ENCODE measurements around the gene C1orf198. TPM values are rescaled to one million over a fixed set of nuclear protein-coding genes. Genes with fewer than 3 reads are reported as not detected.
"Not testable (repeated sequence)": the region's sequence is repeated elsewhere in the genome, so short reads cannot be mapped to it uniquely, and the experiment has no call there.

The C1orf198 gene
- total RNA-seq, 4 donors from 2014 or later, result 87.8 to 142 (median 124) TPM

DNA sequence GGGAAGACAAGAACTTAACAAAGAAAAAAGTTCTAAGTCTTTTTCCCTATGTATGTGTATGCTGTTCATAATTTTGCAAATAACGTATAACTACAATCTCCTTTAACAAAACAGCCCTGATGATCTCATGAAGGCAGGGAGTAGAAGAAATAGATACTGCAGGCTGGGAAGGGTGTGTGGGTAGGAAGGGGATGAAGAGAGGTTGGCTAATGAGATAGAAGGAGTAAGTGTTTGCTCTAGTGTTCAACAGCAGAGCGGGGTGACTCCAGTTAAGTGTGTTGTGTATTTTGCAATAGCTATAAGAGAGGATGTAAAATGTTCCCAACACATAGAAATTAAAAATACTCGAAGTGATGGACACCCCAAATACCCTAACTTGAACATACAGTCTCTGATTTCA, 20.1 kb downstream of the C1orf198 start:
- peaks cover 45 to 56% of the 10 kb centered on the region in 2 donors for H3K4me1 ChIP-seq
- no peak overlapping the region for H3K4me3 ChIP-seq (replicated peaks in 1 of 3)
- DNase-seq, result no peak
- 73 to 74% methylated on average over 3 of the region's 3 CpGs for WGBS, 2 donors
- peak overlapping the region; percentile 91 to 99 (median 93) for H3K27ac ChIP-seq
- intact Hi-C loops (cut with DNase I), result no loop called here
- no peaks in the 10 kb centered on the region for H3K27me3 ChIP-seq
- H3K9me3 ChIP-seq, result no peaks in the 10 kb centered on the region
- peaks cover 10 to 14% of the 10 kb centered on the region in 2 donors for H3K36me3 ChIP-seq
- no peak for TF ChIP-seq POLR2A (IDR thresholded peaks at IDR 0.05)
- TF ChIP-seq, protein P1, sequence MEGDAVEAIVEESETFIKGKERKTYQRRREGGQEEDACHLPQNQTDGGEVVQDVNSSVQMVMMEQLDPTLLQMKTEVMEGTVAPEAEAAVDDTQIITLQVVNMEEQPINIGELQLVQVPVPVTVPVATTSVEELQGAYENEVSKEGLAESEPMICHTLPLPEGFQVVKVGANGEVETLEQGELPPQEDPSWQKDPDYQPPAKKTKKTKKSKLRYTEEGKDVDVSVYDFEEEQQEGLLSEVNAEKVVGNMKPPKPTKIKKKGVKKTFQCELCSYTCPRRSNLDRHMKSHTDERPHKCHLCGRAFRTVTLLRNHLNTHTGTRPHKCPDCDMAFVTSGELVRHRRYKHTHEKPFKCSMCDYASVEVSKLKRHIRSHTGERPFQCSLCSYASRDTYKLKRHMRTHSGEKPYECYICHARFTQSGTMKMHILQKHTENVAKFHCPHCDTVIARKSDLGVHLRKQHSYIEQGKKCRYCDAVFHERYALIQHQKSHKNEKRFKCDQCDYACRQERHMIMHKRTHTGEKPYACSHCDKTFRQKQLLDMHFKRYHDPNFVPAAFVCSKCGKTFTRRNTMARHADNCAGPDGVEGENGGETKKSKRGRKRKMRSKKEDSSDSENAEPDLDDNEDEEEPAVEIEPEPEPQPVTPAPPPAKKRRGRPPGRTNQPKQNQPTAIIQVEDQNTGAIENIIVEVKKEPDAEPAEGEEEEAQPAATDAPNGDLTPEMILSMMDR (IDR thresholded peaks at IDR 0.05), result no peak

DNA sequence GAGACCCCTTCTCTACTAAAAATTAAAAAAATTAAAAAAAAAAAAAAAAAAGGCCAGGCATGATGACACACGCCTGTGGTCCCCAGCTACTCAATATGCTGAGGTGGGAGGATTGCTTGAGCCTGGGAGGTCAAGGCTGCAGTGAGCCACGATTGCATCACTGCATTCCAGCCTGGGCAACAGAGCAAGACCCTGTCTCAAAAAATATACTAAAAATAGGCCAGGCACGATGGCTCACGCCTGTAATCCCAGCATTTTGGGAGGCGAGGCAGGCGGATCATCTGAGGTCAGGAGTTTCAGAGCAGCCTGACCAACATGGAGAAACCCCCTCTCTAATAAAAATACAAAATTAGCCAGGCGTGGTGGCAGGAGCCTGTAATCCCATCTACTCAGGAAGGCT, 23.1 kb downstream of the C1orf198 start:
- H3K4me1 ChIP-seq, result peaks cover 28 to 36% of the 10 kb centered on the region in 2 donors
- intact Hi-C loops (cut with DNase I); H3K27ac ChIP-seq; H3K9me3 ChIP-seq; H3K27me3 ChIP-seq; H3K4me3 ChIP-seq (replicated peaks in 1 of 3): not testable (repeated sequence)
- H3K36me3 ChIP-seq, result peaks cover 18 to 19% of the 10 kb centered on the region in 2 donors
- DNase-seq, result peak in 1 of 2 donors; percentile 44
- WGBS, 2 donors, result 76% methylated on average over 7 of the region's 7 CpGs

DNA sequence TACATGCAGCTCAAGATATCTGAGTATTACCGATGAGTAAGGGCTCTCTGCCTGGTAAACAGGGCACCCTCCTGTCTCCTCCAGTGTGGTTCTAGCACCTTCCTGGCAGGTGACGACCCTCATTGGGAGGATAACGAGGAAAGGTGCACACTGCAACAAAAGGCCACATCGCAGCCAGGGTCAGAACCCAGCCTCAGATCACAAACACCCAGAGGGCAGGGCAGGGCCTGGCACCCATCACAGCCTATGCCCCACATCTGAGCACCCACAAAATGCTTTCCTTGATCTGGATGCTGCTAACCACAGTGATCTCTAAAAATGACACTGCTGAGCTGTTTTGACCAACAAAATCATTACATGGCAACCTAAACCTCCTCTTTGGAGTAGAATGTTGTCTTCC, 23.8 kb downstream of the C1orf198 start:
- Histone ChIP-seq H3K9me3 (no peaks in the 10 kb centered on the region), H3K27ac (no peak overlapping the region), H3K36me3 (peaks cover 18 to 19% of the 10 kb centered on the region in 2 donors), H3K4me1 (peaks cover 22 to 30% of the 10 kb centered on the region in 2 donors), H3K27me3 (no peaks in the 10 kb centered on the region), H3K4me3 (replicated peaks in 1 of 3) (no peak overlapping the region)
- TF ChIP-seq, protein P1 (IDR thresholded peaks at IDR 0.05), result no peak
- no peak for TF ChIP-seq POLR2A (IDR thresholded peaks at IDR 0.05)
- DNase-seq, result no peak
- intact Hi-C loops (cut with DNase I), result no loop called here
- 88 to 100% methylated on average over 4 of the region's 4 CpGs for WGBS, 2 donors

DNA sequence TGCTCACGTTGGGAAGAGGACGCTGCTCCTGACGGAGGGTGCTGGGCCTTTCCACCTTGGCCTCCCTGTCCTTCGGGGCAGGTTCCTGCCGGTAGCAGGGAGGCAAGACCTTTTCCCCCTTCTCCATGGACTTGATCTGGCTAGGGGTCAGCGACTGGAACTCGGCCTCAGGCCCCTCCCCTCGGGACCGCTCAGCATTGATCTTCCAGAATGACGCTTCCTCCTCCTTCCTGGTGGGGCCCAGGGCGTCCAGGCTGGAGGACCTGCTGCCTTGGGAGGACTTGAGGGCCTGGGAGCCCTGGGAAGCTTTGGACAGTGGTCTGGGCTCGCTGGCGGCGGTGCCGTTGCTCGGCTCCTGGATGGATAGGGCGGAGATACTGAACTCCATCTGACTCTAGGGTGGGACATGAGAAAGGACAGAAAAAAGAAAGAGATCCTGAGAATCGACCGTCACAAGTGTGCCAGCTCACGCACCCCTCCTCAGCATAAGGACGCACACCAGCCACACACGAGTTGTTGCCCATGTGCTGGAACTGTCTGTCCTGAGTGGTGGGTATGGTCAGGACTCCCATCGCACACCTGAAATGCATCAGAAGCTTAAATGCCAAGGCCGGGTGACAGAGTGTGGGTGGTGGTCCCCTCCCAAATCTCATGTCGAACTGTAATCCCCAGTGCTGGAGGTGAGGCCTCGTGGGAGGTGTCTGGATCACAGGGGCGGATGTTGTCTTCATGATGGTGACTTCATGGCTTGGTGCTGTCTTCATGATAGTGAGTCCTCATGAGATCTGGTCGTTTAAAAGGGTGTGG, 24.6 kb downstream of the C1orf198 start:
- Histone ChIP-seq H3K9me3 (no peaks in the 10 kb centered on the region), H3K27ac (no peak overlapping the region), H3K36me3 (peaks cover 18 to 21% of the 10 kb centered on the region in 2 donors), H3K4me1 (peaks cover 13 to 21% of the 10 kb centered on the region in 2 donors), H3K4me3 (replicated peaks in 1 of 3) (no peak overlapping the region), H3K27me3 (no peaks in the 10 kb centered on the region)
- WGBS, 2 donors, result 93 to 94% methylated on average over 21 to 28 of the region's 28 CpGs
- TF ChIP-seq, protein P1 (IDR thresholded peaks at IDR 0.05), result no peak
- TF ChIP-seq POLR2A (IDR thresholded peaks at IDR 0.05), result no peak
- intact Hi-C loops (cut with DNase I), result no loop called here
- DNase-seq, result no peak

GRCh38 chr1:230842801-230843200, 25.5 kb downstream of the C1orf198 start:
- TF ChIP-seq, protein P1 (IDR thresholded peaks at IDR 0.05), result no peak
- Histone ChIP-seq H3K27ac (no peak overlapping the region), H3K9me3 (no peaks in the 10 kb centered on the region), H3K4me3 (replicated peaks in 1 of 3) (no peak overlapping the region), H3K27me3 (no peaks in the 10 kb centered on the region), H3K4me1 (peaks cover 4 to 12% of the 10 kb centered on the region in 2 donors), H3K36me3 (peaks cover 18 to 26% of the 10 kb centered on the region in 2 donors)
- 90 to 93% methylated on average over 8 of the region's 8 CpGs for WGBS, 2 donors
- DNase-seq, result peak; percentile 28 to 45
- intact Hi-C loops (cut with DNase I), result no loop called here

All from thyroid gland (tissue), 4 donors.